OCI-LY1 (cell line): ENCODE results near the gene PTX4.

Experiments used
- EZH2 ChIP-seq: fragments of 200-600 bp; sonication (generic), shearing (Covaris generic); IDR thresholded peaks from 2 replicates; pipeline ENCODE4 v1.8.0; 2017; ENCODE audit warnings: borderline replicate concordance, mixed run types, mild to moderate bottlenecking, antibody characterized with exemption, low read length, moderate library complexity, mixed read lengths
- TF ChIP-seq, protein P1 (sequence below): fragments of 200-600 bp; sonication (generic), shearing (Covaris generic); IDR thresholded peaks from 2 replicates; pipeline ENCODE4 v1.5.1; 2017; ENCODE audit warnings: mild to moderate bottlenecking, antibody characterized with exemption, low read length, moderate library complexity, mixed read lengths

DNA sequence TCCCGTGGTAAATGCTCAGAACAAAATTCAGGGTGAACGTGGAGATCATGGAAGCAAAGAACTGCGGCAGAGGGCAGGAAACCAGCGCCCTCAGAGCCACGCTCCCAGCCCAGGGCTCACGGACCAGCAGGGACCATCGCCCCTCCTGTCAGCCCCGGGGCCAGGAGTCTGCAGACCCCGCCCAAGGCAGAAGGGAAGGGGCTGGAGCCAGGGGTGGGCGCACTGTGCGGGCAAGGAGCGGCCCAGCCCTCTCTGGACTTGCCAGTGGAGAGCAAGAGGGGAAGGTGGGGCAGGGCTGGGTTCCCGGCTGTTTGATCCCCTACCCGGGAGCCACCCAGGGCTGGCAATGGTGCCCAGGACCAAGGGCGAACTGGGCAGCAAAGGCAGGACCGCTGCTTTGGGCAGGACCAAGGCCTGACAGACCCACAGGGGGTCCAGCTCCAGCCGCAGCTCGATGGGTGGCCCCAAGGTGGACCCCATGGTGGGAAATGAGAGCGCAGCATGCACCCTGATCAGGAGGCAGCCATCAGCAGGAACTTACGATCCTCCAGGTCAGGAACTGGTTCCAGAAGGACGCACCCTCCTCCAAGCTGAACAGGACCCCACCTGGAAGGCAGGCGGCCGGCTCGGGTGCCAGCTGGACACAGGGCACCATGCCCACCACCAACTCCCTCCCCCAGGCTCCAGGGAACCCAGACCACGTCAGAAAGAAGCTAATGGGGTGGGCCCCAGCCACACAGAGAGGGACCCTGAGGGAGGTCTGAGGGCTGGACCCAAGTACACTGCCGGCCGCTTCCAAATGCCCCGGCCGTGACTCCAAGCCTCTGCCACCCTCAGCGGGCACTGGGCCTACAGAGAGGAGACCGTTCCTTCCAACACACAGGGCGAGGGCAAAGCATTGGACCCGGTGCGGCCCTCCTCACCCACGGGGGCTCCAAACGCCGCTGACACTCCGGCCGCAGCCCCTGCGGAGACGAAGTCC lies 33.3 kb downstream of the PTX4 start:
- TF ChIP-seq, protein P1, sequence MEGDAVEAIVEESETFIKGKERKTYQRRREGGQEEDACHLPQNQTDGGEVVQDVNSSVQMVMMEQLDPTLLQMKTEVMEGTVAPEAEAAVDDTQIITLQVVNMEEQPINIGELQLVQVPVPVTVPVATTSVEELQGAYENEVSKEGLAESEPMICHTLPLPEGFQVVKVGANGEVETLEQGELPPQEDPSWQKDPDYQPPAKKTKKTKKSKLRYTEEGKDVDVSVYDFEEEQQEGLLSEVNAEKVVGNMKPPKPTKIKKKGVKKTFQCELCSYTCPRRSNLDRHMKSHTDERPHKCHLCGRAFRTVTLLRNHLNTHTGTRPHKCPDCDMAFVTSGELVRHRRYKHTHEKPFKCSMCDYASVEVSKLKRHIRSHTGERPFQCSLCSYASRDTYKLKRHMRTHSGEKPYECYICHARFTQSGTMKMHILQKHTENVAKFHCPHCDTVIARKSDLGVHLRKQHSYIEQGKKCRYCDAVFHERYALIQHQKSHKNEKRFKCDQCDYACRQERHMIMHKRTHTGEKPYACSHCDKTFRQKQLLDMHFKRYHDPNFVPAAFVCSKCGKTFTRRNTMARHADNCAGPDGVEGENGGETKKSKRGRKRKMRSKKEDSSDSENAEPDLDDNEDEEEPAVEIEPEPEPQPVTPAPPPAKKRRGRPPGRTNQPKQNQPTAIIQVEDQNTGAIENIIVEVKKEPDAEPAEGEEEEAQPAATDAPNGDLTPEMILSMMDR, result no peak
- TF ChIP-seq EZH2, result no peak
